GM12872 (cell line): ENCODE measurements around the gene CAPN10.

ENCODE experiments used
- TF ChIP-seq, protein P1 (sequence below): IDR thresholded peaks from 3 replicates; pipeline ENCODE4 v1.5.1; 2011; ENCODE audit warnings: low read depth, mild to moderate bottlenecking, low read length, moderate library complexity; ENCODE audit not compliant: insufficient read depth

The CAPN10 gene

GRCh38 chr2:240601061-240601830 lies 14.7 kb downstream of the CAPN10 start:
- TF ChIP-seq, protein P1, sequence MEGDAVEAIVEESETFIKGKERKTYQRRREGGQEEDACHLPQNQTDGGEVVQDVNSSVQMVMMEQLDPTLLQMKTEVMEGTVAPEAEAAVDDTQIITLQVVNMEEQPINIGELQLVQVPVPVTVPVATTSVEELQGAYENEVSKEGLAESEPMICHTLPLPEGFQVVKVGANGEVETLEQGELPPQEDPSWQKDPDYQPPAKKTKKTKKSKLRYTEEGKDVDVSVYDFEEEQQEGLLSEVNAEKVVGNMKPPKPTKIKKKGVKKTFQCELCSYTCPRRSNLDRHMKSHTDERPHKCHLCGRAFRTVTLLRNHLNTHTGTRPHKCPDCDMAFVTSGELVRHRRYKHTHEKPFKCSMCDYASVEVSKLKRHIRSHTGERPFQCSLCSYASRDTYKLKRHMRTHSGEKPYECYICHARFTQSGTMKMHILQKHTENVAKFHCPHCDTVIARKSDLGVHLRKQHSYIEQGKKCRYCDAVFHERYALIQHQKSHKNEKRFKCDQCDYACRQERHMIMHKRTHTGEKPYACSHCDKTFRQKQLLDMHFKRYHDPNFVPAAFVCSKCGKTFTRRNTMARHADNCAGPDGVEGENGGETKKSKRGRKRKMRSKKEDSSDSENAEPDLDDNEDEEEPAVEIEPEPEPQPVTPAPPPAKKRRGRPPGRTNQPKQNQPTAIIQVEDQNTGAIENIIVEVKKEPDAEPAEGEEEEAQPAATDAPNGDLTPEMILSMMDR, result no peak

- TF ChIP-seq, protein P1, result no peak
Measured at GRCh38 chr2:240601831-240602160, 15.3 kb downstream of the CAPN10 start.

DNA sequence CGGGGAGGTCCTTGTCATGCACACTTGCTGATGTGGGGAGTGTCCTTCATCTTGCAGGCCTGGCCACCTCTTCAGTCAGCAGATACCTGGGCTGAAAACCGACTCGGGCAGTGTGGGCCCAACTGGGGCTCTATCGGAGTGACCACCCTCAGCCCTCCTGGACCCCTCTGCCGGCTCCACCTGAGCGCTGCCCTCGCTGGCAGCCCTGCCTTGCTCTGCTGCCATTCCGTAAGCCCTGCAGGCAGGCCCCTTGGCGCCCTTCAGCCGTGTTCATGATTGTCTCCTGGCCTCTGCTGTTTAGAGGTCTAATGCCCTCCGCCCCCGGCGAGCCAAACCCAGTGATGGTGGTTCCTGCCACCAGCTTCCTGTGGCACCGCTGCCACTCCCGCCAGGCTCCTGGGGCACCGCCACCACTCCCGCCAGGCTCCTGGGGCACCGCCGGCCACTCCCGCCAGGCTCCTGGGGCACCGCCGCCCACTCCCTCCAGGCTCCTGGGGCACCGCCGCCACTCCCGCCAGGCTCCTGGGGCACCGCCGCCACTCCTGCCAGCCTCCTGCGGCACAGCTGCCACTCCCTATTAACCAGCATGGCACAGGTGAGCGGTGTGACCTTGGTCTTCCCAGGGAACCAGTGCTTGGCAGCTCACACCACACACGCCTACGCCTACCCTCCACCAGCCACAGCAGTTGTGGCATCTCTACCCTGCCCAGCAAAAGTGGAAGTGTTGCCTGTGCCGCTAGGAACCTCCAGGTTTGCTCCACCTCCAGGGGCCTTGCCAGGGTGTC lies 15.9 kb downstream of the CAPN10 start:
- TF ChIP-seq, protein P1, result no peak

GRCh38 chr2:240603081-240603835 lies 16.7 kb downstream of the CAPN10 start:
- TF ChIP-seq, protein P1, result no peak

- TF ChIP-seq, protein P1, result no peak
Measured at GRCh38 chr2:240603846-240604245, 17.3 kb downstream of the CAPN10 start.

- TF ChIP-seq, protein P1, result peak; percentile 66
Measured at GRCh38 chr2:240604291-240604938, 17.9 kb downstream of the CAPN10 start.
